NCI-H774 (cell line): ENCODE data around the gene FOXRED2.

Source experiments
- DNase-seq: peaks from one replicate; lab custom pipeline; 2025; lab: John Stamatoyannopoulos, UW

The FOXRED2 gene

DNA sequence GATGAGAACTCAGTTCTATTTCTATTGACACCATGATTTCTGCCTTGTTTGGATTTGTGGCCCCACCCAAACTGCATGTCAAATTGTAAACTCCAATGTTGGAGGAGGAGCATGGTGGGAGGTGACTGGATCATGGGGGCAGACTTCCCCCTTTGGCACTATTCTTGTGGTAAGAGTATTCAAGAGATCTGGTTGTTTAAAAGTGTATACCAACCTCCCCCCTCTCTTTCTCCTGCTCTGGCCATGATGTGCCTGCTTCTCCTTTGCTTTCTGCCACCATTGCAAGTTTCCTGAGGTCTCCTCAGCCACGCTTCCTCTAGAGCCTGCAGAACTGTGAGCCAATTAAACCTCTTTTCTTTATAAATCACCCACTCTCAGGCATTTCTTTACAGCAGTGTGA is 7.9 kb upstream of the FOXRED2 start:
- DNase-seq = no peak

DNA sequence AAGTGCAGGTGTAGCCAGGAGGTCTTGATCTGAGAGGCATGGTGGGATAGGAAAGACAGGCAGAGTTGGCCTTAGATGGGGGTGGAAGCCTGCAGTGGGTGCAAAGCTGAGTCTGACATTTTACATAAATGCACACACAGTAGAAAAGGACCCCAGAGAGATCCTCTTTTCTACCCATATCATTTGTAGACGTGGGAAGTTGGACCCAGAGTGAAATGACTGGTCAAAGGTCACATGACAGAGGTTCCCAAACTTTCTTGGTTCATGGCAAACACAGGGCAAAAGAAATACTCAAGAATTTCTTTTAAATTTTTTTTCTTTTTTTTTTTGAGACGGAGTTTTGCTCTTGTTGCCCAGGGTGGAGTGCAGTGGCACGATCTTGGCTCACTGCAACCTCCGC is 6.2 kb upstream of the FOXRED2 start:
- no peak for DNase-seq

DNA sequence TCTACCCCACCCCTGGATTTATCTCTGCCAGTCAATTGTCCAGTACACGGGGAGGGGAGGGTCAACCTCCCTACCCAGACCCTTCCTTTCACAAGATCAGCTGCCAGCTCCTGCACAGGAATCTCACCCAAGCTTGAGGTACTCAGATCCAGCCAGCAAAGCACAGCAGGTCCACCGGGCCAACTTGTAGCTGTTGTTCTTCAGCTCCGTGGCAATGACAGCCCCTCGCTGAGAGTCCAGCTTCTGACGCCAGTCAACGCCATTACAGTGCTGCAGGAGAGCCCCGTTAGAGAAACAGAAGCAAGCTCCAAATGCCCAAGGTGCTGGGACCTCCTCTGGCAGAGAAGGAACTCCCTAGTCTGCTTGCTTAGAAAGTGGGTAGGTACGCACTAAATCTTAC is 5.5 kb upstream of the FOXRED2 start:
- no peak for DNase-seq

DNA sequence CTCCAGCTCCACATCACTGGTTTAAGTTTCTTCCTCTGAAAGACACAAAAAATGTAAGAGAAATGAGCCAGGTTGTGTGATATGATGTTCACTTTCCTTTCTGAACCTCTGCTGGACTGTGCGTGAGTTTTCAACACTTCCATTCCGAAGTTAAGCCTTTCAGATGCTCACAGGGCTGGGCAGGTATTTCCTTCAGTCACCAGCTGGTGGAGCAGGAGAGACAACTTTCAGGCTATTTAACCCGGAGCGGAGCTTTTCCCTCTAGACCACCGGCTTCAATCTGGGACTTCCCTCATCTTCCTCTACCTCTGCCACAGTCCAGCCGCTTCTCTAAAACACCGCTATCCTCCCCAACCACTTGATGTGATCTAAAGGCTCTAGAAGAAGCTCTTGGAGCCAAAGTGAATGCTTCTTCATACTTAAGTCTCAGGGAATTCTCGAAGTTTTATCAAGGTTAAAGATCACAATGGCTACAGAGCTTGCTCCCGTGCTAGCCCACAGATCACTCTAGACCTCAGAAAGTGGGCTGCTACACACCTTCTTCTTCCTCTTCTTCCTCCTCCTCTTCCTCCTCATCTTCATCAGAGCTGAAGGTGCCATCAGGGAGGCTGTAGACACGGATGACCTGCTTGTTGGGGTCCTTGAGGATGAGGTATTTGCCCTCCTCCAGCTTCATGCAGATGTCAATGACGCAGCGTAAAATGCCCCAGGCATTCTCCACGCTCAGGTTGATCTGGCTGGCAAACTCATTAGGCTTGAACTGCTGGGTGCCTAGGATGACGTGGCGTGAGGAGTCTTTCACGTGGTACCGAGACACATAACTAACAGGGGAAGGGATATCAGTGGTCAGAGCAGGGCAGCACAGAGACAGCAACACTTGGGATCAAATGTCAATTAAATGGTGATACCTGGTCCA is 4.4 kb upstream of the FOXRED2 start:
- DNase-seq = no peak

DNA sequence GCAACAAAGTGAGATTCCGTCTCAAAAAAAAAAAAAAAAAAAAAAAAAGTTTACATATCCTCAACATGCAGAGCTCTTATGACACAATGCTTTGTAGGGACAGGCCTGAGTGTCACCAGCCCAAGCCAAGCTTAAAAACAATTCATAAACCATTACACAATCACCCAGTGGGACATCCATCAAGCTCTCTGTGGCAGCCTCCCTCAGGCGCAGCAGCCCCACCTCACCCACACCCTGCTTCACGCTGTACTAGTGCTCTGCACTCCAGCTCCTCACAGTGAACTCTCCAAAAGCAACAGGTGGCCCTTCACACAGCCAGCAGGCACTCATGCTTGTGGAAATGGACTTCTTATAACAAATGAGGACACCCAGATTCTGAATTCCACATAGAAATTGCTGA is 3.5 kb upstream of the FOXRED2 start:
- no peak for DNase-seq

DNA sequence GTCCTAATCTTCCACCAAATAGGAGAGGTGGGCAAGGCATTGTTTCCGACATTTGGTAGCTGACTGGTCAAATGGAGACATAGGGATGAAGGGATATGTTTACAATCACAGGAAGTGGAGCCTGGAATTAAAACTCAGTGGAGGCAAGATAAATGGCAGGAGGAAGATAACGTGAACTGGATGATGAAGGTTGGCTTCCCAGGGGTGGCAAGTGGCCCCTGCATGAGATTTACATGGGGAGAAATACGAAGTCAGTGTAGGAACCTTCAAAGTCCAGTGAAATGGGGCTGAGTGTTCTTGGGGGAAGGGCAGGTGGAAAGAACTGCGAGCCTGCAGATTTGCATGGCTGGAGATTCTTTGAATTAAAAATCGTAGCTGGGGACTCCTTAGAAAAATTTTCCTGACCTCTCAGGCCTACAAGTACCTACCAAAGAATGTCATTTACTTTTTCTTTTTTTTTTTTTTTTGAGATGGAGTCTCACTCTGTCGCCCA is 724 bp upstream of the FOXRED2 start:
- DNase-seq = no peak

DNA sequence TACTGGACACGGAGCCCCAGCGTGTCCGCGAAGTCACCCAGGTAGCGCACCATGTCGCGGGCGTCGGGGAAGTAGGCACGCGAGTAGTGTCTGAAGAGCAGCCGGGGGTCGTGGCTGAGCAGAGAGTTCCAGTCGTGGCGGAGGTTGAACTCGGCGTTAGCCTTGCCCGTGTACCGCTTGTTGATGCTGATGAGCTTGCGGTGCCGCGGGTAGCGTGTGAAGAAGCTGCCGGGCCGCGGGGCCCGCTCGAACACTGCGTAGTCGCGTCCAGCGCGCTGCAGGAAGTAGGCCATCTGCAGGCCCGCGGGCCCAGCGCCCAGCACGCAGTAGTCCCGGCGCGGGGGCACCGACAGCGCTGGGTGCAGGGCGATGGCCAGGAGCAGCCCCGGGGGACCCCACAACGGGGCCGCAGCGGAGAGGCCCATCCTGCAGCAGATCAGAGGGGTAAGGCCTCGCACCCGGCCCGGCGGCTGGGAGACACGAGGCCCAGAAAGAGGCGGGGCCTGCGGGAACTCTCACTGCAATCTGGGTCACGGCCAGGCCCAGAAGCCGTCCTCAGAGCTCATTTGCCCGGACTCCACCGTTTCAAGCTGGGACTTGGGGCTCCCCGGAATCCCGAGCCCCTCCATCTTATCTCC is 723 bp downstream of the FOXRED2 start:
- no peak for DNase-seq

DNA sequence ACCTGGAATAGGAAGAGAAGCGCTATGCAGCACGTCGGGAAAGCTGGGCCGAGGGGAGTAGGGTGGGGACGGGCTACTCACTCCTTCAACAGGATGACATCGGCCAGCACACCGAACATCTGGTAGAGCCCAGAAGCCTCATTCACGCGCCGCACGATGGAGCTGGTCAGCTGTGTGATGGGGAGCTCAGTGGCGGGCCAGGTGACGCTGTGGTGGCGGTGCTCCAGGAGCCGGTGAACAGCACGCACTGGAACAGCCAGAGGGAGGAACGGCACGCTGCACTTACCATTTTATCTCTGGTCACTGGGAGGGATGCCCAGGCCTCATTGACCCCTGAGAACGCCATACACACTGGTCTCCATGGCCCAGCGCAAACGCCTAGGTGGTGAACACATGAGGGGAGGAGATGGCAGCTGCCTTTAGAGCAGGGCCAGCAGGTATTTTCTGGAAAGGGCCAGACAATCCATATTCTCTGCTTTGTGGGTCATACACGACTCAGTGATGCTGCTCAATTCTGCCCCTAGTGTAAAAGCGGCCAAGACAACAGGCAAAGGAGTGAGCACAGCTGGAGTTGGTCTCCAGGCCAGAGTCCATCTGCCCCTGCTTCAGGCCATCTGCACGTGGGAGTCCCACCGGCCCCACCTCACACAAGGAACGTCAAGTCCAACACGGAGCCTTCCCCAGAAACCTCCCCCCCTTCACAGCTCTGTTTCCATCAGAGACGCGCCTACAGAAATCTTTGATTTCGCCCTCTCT is 8.8 kb downstream of the FOXRED2 start:
- DNase-seq = no peak

DNA sequence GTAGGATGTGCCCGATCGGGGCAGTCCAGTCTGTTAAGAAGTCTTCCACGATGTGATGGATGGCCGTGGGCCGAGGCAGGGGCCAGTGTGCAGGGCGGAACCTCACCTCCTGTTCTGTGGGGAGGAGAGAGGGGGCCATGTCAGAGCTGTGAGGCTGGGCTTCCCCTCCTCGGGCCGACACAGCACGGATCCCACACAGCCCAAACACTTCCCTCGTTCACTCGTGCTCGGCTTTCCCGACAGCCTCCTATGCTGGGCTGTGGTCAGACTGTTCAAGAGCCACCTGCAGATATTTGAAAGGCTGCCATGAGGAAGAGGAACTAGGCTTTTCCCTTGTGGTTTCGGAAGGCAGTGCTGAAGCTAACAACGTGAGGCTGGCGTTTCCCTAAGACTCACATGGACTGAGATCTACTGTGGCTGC is 13.1 kb downstream of the FOXRED2 start:
- DNase-seq = no peak

DNA sequence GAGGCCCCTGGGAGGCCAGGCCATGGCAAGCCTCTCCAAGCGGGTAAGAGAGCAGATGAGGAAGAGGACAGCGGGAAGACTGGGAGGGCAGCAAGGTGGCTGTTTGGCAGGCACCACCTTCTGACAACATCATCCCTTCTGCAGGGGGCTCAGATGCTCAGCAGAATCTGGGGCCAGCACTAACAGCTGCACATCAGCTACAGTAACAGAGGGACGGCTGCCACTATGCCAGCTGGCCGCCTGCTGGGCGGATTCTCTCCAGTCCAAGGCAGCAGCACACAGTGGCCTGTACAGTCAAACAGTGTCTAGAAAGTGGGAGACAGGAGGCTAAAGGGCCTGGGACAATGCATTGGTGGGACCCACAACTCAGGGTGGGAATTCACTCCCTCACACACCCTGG is 14.7 kb downstream of the FOXRED2 start:
- no peak for DNase-seq

DNA sequence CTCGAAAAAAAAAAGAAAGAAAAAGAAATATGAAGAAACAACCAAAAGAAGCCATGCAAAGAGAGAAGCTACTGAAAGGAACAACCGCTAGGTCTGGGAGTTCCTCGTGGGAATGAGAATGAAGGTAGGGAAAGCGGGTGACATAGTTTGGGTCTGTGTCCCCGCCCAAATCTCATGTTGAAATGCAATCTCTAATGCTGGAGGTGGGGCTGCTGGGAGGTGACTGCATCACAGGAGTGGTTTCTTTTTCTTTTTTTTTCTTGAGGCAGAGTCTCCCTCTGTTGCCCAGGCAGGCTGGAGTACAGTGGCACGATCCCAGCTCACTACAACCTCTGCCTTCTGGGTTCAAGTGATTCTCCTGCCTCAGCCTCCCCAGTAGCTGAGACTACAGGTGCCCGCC is 15.7 kb downstream of the FOXRED2 start:
- no peak for DNase-seq

DNA sequence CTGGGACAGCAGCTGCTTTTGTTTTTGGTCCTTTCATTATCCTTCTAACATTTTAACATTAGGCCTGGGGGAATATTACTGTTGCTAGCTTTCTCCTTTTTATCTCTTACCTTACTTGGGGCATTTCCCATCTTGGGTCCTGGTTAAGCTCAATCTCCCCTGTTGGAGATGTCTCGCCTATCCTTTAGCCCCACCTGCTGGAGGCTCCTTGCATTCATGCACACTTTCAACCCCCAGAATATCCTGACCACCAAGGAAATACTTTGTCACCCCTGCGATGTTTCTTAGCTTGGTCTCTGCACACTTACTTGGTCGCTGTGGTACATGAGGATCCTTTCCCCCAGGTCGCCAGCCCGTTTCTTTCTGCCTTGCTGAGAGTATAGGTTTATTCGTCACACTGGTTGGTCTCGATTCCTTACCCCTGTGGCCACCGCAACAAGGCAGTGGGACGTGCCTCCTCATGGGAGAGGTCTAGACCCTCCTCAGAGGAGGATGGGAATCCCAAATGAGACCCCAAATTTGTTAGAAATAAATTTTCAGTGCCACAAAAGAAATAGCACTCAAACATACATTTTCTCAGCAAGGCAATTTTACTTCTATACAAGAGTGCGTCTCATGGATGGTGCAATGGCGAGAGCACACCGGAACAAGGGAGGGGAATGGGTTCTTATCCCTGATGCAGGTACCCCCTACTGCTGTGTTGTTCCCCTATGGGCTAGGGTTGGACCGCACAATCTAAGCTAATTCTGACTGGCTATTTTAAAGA is 20.0 kb downstream of the FOXRED2 start:
- no peak for DNase-seq

DNA sequence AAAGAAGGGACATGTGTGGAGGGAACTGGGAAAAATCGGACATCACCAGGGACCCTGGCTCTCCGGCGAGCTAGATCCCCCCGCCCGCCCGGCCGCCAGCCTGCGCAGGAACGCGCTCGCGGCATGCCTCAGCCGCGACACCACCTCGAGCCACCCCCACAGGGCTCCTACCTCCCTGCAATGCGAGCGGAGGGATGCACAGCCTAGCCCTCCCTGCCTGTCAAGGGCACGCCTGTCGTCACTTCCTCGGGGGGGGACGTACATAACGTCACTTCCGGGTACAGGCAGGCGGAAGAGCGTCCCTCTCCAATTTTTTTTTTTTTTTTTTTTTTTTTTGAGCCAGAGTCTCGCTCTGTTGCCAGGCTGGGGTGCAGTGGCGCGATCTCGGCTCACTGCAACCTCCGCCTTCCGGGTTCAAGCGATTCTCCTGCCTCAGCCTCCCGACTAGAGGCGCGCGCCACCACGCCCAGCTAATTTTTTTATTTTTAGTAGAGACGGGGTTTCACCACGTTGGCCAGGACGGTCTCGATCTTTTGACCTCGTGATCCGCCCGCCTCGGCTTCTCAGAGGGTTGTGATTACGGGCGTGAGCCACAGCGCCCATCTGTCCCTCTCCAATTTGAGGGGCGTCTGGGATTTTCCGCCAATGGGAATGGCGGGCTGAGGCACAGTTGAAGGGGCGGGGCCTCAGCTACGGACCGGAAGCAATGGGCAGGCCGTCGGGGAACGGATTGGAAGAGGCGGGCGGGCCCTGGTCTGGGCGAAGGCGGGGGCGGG is 25.3 kb downstream of the FOXRED2 start, which contains the start of gene TXN2:
Gene TXN2, minus strand, starts transcription at position 248 of the 776 bp plus-strand sequence. CDS start 803 bp downstream, outside the sequence.
- peak; percentile 79 for DNase-seq

DNA sequence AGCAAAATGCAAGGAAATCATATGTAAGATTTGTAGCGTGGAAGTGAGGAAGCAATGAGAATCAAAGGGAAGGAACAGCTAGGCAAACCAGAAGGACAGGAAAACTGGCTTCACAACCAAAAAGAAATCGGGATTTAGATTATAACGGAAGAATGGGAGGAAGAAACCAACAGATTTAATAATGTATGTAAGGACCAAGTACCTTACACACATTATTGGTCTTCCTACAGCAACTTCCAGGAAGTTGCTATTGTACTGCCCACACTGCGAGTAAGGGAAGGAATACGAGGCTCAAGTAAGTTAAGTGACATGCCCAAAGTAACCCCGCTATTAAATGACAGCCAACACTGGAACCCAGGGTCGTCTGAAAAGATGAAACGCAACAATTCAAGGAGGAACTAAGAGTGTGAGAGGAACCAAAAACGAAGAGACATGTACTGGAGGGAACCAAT is 25.9 kb downstream of the FOXRED2 start:
- DNase-seq = no peak

DNA sequence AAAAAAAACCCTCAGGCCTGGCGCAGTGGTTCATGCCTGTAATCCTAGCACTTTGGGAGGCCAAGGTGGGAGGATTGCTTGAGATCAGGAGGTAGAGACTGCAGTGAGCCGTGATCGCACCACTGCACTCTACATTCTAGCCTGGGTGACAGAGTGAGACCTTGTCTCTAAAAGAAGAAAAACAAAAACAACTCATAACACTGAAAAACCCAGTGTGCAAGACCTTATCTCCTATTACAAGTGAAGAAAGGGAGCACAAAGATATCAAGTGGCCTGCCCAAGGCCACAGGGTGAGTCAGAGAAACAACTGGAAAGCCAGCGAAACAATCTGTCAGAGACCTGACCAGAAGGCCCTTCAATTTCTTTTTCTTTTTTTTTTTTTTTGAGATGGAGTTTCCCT is 27.9 kb downstream of the FOXRED2 start:
- DNase-seq = no peak

DNA sequence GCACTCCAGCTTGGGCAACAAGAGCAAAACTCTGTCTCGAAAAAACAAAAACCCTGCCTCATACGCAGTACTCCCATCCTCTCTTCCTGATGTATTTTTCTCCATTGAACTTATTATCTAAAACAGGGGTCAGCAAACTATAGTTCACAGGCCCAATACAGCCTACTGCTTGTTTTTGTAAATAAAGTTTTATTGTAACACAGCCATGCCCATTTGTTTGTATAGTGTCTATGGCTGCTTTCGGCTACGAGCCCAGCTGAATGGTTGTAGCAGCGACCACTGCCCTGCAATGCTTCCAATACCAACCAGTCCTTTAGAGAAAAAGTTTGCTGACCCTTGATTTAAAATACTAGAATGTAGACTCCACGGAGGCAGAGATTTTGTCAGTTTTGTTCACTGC is 31.5 kb downstream of the FOXRED2 start:
- no peak for DNase-seq

DNA sequence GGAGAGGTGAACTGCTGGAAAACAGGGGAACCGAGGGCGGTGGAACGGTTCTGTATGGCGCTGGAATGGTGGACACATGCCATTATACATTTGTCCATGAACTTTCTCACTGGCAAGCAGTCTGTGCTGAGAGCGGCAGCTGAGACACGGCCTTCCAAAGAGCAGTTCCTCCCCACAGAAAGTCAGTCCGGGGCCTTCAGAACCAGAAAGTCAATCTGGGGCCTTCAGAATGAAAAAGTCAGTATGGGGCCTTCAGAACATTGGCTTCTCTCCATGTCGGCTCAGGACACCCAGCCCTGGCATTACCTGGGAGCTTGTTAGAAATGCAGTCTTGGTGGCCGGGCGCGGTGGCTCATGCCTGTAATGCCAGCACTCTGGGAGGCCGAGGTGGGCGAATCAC is 34.2 kb downstream of the FOXRED2 start:
- no peak for DNase-seq

DNA sequence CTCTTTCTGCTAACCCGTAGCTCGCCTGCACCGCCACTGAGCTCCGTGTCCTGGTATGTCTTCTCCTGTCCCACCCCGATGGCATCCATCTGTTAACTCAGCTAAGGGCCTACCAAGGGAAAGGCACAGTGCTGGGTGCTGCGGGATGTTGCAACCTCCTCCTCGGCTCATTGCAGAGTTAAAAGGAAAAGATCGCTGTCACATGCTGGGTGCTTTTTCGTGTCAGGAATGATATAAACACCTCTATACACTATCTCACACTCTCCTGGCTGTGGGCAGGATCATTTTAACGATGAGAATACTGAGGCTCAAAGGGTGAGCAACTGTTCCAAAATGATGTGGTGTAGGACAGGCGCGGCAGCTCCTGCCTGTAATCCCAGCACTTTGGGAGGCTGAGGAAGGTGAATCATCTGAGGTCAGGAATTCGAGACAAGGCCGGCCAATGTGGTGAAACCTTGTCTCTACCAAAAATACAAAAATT is 35.5 kb downstream of the FOXRED2 start:
- DNase-seq = no peak

DNA sequence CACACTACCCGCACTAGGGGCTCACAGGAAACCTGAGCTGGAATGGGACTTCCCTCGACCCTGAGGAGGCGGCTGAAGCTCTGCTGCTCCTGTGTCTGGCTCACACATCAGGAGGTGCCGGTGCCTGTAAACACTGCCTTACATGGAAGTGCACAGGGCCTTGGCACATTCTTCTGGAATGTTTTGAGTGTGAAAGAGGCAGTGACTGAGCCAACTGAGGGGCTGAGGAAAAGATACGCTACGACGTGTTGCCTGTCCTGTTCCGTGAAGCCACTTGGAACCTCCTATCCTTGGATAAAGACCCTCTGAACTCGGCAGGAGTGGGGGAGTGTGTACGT is 35.9 kb downstream of the FOXRED2 start:
- DNase-seq = no peak

DNA sequence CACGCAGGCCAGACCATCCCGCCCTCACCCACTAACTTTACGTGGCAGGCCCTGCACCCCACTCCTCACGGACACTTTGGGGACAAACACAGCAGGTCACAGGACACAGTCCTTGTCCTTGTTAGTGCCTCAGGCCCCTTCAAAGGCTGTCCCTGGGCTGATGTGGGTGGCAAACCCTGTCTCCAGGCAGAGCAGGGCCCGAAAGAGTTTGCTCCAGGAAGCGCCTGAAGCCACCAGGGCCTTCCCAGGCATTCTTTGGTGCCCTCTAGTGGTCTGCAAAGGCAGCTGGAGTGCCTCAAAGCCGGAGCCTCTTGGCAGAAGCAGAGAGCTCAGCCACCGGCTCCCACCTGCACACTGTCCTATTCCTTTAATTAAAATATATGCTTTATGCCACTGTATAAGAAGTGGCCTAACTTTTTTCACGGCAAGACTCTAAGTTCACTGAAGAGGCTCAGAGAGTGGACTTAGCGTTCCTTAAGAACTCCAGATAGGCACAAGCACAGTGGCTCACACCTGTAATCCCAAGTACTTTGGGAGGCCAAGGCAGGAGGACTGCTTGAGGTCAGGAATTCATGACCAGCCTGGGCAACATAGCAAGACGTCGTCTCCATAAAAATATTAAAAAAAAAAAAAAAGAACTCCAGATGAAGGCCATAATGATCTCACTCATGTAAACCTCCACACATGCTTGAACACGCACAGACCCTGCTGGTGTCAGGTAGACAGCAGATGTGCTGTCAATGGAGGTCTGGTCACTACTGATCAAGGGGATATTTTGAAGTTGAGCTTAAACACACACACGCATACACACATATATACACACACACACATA is 36.5 kb downstream of the FOXRED2 start:
- peak; percentile 47 for DNase-seq
